GM18907 (cell line): ENCODE measurements around the gene ATP7A.
"Not testable (repeated sequence)": the region's sequence is repeated elsewhere in the genome, so short reads cannot be mapped to it uniquely, and the experiment has no call there.

Source experiments
- ATAC-seq: cut with Tn5 transposase; IDR thresholded peaks from one replicate; pipeline ENCODE4 v1.9.1; 2021; ENCODE audit warnings: mild to moderate bottlenecking, moderate library complexity; ENCODE audit not compliant: unreplicated experiment

The ATP7A gene

GRCh38 chrX:77945031-77945430, 34.5 kb downstream of the ATP7A start:
- not testable (repeated sequence) for ATAC-seq

- ATAC-seq: no peak
These were observed 35.5 kb downstream of the ATP7A start for GRCh38 chrX:77945910-77946545.

DNA sequence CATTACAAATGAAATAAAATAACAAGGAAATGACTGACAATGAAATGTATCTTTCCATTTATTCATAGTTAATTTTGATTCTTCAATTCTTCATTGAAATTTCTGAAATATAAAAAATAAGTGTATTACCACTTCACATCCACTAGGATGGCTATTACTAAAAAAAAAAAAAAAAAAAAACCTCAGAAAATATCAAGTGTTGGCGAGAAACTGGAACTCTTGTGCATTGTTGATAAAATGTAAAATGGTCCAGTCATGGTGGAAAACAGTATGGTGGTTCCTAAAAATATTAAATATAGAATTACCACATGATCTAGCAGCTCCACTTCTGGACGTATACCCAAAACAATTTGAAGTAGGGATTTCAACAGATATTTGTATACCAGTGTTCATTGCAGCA, 36.1 kb downstream of the ATP7A start:
- ATAC-seq: no peak

- no peak for ATAC-seq
These were observed 39.3 kb downstream of the ATP7A start for GRCh38 chrX:77949840-77950239.

- no peak for ATAC-seq
These were observed 41.7 kb downstream of the ATP7A start for GRCh38 chrX:77952173-77952572.

- ATAC-seq: no peak
These were observed 42.8 kb downstream of the ATP7A start for GRCh38 chrX:77953302-77953701.

DNA sequence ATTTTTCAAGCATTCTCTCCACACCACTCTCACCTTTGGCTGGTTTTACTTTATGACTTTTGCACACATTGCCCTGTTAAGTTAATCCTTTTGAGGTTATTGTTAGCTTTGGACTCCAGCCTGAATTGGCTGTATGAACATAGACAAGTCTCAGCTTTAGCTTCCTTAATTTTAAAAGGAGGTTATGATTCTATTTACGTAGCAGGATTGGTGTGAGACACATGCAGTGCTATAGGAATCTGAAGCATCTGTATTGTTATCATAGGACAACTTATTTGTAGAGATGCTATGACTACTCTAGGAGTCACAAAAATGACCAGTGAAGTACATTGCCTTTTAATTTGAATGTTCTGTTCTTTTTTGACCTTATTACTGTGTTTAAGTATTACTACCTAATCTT, 43.2 kb downstream of the ATP7A start:
- no peak for ATAC-seq

DNA sequence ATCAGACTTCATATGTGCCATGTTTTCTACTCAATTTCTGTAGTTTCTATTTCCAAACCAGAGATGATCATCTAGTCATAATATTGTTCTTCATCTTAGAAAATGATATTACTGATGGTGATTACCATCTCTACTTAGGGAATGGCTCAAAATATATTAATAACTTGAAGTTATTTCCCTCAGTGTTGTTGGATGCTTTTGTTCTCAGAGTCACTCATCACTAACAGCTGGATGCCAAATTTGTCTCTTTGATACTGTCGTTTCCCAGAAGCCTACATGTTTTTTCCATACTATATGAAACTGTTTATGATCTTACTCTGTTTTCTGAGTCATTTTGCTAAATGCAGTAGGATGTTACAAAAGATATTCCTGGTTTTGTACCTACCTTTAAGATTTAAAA, 50.1 kb downstream of the ATP7A start:
- no peak for ATAC-seq

- ATAC-seq: no peak
These were observed 50.6 kb downstream of the ATP7A start for GRCh38 chrX:77961063-77961462.

GRCh38 chrX:77962068-77962902, 51.8 kb downstream of the ATP7A start:
- ATAC-seq: no peak

DNA sequence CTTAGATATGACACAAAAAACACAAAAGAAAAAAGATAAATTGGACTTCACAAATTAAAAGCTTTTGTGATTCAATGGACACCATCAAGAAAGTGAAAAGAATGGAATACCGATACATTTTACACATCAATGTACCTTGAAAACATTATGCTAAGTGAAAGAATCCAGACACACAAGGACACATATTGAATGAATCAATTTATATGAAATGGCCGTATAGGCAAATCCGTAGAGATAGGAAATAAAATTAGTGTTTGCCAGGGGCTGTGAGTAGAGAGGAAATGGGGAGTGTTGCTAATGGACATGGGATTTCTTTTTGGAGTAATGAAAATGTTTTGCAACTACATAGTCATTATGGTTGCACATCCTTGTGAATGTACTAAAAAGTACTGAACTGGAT, 55.9 kb downstream of the ATP7A start:
- no peak for ATAC-seq

DNA sequence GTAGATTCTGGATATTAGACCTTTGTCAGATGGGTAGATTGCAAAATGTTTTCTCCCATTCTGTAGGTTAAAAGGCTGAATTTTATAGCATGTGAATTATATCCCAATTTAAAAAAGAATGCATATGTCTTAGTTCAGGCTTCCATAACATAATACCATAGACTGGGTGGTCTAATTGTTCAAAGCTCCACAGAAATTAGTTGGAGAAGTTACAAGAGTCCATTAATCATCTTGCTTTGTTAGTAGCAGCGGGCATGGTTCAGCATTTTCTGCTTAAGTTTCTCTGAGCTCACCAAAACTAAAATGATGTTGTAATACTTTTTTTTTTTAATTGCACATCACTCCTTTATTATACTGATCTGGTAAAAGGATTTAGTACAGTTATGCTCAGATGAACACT, 57.1 kb downstream of the ATP7A start:
- ATAC-seq: no peak

GRCh38 chrX:77969538-77969937, 59.0 kb downstream of the ATP7A start, which contains the start of gene PGAM4:
Gene PGAM4 (minus strand): TSS chrX:77969638. CDS start chrX:77969638, 0 bp downstream.
- ATAC-seq: no peak

DNA sequence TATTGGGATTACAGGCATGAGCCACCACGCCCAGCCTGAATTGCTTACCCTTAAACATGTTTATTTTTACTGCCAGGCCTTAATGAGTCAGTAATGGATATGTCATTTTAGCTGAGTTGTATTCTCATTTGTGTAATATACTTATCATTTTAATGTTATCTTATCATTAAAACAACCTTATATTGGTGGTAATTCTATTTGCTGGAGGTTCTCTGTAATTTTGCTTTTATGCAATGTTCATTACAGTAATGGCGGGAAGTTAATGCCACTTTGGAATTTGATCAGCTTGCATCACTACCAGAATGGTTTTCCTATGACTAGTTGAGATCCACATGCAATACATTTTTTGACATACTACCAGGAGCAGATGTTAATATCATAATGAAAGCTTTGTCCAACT, 65.3 kb downstream of the ATP7A start:
- no peak for ATAC-seq

DNA sequence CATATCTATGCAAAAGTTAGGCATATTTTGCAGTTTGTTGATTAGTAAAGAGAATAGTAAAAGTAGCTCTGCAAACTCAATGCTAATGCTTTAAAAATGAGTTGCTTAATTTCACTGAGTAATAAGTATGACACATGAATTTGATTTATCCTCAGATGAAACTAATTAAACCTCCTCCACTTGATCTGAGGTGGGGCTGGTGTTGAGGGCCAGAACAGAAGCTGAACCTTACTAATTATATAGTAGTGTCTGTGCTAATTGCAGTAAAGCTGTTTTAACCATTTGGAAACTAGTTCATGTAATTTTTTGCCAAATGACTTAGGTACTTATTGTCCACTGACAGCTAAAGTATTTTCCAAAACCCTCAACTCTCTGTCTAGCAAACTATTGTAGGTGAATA, 66.6 kb downstream of the ATP7A start:
- ATAC-seq: no peak

DNA sequence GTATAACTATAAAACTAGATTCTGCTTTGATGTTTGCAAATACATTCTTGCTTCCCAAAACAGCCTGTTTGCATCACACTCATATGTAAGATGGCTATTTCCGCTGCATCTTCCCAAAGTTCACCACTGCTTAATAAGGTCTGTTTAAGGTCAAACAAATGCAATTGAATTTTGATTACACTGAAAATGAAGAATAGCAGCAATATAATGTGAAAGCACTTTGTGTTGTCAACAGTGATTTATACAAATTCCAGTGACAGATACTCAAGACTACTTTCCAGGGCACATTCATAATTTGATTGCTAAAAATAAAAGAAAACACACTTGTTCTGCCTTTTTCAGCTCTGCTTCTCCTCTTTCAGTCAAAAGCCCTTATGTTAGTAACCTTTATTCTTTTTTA, 67.0 kb downstream of the ATP7A start:
- ATAC-seq: no peak

- no peak for ATAC-seq
These were observed 69.4 kb downstream of the ATP7A start for GRCh38 chrX:77979870-77980269.

DNA sequence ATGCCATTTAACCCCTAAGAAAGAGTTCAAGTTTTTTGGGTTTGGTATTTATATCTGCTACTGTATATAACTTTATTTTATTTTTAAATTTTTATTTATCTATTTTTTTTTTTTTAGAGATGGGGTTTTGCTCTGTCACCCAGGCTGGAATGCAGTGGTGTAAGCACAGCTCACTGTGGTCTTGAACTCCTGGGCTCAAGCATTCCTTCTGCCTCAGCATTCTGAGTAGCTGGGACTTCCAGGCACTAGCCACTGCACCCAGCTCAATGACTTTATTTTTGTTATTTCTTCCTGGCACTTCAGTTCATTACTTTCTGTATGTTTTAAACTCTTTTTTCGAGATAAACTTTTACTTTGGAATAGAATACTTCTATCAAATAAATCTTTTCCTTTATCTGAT, 101.4 kb downstream of the ATP7A start:
- no peak for ATAC-seq

GRCh38 chrX:78019586-78020483, 109.3 kb downstream of the ATP7A start:
- ATAC-seq: no peak

DNA sequence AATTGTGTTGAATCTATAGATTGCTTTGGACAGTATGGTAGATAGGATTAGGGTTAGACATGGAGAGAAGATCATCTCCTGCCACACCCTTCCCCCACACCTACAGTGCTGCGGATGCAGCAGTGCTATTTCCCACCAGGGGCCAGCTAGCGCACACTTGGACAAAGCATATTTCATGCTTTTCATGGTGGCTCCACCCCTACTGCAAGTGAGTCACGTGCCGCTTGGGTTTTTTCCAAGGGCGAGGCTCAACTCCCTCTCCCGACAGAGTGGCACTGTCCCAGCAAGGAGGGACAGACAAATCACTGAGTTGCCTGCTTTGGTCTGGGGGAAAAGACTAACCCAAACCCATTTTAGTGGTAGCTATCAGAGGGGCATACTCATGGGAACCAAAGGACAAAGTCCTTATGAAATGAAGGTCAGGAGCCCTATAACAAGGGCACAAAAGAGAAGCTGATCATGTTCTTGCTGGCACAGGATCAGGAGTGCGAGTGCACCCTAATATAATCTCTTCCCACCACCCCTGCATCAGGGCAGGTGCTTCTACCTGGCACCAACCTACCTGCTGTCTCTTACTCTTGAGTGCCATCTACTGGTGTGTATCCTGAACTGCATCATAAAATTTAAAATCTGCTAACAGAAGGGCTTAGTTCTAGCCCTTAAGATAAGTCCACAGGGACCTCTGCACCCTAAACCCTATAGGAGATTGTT, 114.0 kb downstream of the ATP7A start:
- ATAC-seq: peak; percentile 64

DNA sequence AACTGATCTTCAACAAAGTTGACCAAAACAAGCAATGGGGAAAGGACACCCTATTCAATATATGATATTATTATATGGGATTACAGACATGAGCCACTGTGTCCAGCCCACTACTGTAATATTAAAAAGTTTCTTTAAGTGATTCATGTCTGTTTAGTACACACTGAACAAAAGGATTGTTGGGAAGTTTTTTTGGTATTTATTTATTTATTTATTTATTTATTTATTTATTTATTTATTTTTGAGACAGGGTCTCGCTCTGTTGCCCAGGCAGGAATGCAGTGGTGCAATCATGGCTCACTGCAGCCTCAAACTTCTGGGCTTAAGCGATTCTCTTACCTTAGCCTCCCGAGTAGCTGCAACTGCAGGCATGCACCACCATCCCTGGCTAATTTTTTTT, 117.3 kb downstream of the ATP7A start:
- ATAC-seq: no peak
